ENCODE data around the gene ATP1B3. TPM values are rescaled to one million over a fixed set of nuclear protein-coding genes. Genes with fewer than 3 reads are reported as not detected.

The ATP1B3 gene
- polyA plus RNA-seq, 1 donor from 2014 or later, result 131 TPM

DNA sequence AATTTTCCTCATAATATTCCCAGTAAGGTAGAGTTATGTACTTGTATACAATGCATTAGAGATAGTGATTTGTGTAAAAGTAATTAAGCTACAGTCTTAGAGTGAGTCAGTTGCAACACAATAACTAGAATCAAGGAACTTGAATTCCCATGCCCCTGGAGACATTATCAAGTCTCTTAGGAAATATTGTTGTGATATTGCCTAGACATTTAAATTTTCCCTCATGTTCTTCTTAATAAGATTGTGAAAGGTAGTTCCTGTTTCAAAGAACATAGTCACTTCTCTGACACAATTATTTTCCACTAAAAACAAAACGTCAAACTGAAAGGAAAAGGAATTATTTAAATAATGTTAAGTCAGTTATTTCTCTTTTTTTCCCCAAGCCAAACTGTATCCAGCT lies 13.0 kb upstream of the ATP1B3 start:
- Histone ChIP-seq H3F3A (ENCODE audit: insufficient read depth, low read length, poor library complexity, severe bottlenecking) (no peaks in the 10 kb centered on the region), H3K4me3 (ENCODE audit: low read length) (no peak overlapping the region), H2AFZ (ENCODE audit: low read depth, low read length) (no peak overlapping the region), H3K4me2 (ENCODE audit: low read length) (no peak overlapping the region), H3K36me3 (ENCODE audit: insufficient read depth, low read length) (no peaks in the 10 kb centered on the region), H4K20me1 (ENCODE audit: insufficient read depth) (no peaks in the 10 kb centered on the region), H3K27me3 (ENCODE audit: insufficient read depth, low read depth, low read length) (no peaks in the 10 kb centered on the region), H3K9me3 (ENCODE audit: low read length) (no peaks in the 10 kb centered on the region), H3K9ac (ENCODE audit: low read length) (no peak overlapping the region), H3K79me2 (replicated peaks; ENCODE audit: insufficient read depth, low read length) (no peaks in the 10 kb centered on the region), H3K27ac (ENCODE audit: low read length) (no peak overlapping the region), H3K9me2 (ENCODE audit: insufficient read depth, low read length) (no peaks in the 10 kb centered on the region)
- no peak for TF ChIP-seq POLR2AphosphoS5 (IDR thresholded peaks at IDR 0.05)

DNA sequence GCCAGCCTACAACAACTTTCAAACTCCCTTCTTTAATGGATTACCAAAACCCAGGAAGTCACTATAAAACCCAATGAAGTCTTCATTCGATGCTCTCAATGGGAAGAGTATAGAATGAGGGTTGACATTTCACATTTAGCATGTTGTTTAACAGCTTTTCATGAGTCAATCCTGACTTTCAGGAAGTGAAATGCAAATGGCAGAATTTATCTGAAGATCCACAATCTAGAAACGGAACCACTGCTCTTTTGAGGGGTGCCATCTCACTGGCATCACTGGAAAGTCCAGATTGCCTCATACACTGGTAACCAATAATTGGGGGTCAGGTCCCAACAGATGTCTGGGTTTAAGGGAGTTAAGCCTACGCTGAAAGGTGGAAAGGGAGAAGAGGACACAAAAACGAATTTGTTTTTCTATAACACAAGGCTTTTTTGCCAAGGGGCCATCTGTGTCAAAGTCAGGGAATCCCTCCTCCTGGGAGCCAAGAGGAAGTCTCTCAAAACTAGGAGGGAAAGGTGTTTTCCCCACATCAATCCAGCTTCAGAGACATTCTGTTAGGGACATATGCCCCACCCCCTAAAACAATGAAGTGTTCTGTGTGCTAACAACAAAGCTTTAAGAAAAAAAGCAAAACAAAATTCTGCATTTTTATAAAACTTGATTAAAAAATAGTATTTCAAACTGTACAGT lies 12.0 kb upstream of the ATP1B3 start:
- Histone ChIP-seq H4K20me1 (ENCODE audit: insufficient read depth) (no peaks in the 10 kb centered on the region), H3K4me2 (ENCODE audit: low read length) (no peak overlapping the region), H3K9me3 (ENCODE audit: low read length) (no peaks in the 10 kb centered on the region), H3K27ac (ENCODE audit: low read length) (no peak overlapping the region), H2AFZ (ENCODE audit: low read depth, low read length) (no peak overlapping the region), H3K4me3 (ENCODE audit: low read length) (no peak overlapping the region), H3K9me2 (ENCODE audit: insufficient read depth, low read length) (no peaks in the 10 kb centered on the region), H3K36me3 (ENCODE audit: insufficient read depth, low read length) (no peaks in the 10 kb centered on the region), H3F3A (ENCODE audit: insufficient read depth, low read length, poor library complexity, severe bottlenecking) (no peaks in the 10 kb centered on the region), H3K79me2 (replicated peaks; ENCODE audit: insufficient read depth, low read length) (no peaks in the 10 kb centered on the region), H3K9ac (ENCODE audit: low read length) (no peak overlapping the region), H3K27me3 (ENCODE audit: insufficient read depth, low read depth, low read length) (no peaks in the 10 kb centered on the region)
- TF ChIP-seq RAD21 (conservative IDR thresholded peaks at IDR 0.05), result no peak
- TF ChIP-seq TAF1 (IDR thresholded peaks at IDR 0.05; ENCODE audit: low read depth), result no peak
- no peak for TF ChIP-seq EZH2 (IDR thresholded peaks at IDR 0.05; ENCODE audit: borderline replicate concordance, insufficient read depth, low read length, poor library complexity, severe bottlenecking)
- TF ChIP-seq MXI1 (conservative IDR thresholded peaks at IDR 0.05; ENCODE audit: poor library complexity, severe bottlenecking), result no peak
- TF ChIP-seq, protein P1, sequence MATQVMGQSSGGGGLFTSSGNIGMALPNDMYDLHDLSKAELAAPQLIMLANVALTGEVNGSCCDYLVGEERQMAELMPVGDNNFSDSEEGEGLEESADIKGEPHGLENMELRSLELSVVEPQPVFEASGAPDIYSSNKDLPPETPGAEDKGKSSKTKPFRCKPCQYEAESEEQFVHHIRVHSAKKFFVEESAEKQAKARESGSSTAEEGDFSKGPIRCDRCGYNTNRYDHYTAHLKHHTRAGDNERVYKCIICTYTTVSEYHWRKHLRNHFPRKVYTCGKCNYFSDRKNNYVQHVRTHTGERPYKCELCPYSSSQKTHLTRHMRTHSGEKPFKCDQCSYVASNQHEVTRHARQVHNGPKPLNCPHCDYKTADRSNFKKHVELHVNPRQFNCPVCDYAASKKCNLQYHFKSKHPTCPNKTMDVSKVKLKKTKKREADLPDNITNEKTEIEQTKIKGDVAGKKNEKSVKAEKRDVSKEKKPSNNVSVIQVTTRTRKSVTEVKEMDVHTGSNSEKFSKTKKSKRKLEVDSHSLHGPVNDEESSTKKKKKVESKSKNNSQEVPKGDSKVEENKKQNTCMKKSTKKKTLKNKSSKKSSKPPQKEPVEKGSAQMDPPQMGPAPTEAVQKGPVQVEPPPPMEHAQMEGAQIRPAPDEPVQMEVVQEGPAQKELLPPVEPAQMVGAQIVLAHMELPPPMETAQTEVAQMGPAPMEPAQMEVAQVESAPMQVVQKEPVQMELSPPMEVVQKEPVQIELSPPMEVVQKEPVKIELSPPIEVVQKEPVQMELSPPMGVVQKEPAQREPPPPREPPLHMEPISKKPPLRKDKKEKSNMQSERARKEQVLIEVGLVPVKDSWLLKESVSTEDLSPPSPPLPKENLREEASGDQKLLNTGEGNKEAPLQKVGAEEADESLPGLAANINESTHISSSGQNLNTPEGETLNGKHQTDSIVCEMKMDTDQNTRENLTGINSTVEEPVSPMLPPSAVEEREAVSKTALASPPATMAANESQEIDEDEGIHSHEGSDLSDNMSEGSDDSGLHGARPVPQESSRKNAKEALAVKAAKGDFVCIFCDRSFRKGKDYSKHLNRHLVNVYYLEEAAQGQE (IDR thresholded peaks at IDR 0.05; ENCODE audit: borderline replicate concordance), result no peak
- TF ChIP-seq SMC3 (conservative IDR thresholded peaks at IDR 0.05; ENCODE audit: poor library complexity), result no peak
- TF ChIP-seq, protein P2, sequence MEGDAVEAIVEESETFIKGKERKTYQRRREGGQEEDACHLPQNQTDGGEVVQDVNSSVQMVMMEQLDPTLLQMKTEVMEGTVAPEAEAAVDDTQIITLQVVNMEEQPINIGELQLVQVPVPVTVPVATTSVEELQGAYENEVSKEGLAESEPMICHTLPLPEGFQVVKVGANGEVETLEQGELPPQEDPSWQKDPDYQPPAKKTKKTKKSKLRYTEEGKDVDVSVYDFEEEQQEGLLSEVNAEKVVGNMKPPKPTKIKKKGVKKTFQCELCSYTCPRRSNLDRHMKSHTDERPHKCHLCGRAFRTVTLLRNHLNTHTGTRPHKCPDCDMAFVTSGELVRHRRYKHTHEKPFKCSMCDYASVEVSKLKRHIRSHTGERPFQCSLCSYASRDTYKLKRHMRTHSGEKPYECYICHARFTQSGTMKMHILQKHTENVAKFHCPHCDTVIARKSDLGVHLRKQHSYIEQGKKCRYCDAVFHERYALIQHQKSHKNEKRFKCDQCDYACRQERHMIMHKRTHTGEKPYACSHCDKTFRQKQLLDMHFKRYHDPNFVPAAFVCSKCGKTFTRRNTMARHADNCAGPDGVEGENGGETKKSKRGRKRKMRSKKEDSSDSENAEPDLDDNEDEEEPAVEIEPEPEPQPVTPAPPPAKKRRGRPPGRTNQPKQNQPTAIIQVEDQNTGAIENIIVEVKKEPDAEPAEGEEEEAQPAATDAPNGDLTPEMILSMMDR (IDR thresholded peaks at IDR 0.05; ENCODE audit: poor library complexity, severe bottlenecking), result no peak
- no peak for TF ChIP-seq POLR2AphosphoS5 (IDR thresholded peaks at IDR 0.05)
- no peak for TF ChIP-seq EP300 (conservative IDR thresholded peaks at IDR 0.05; ENCODE audit: poor library complexity, severe bottlenecking)

Data from neural cell (in vitro differentiated cells).